HG03558 (cell line): ENCODE results near the gene ALK.
"Not testable (repeated sequence)": the region's sequence is repeated elsewhere in the genome, so short reads cannot be mapped to it uniquely, and the experiment has no call there.

Experiments used
- ATAC-seq: cut with Tn5 transposase; IDR thresholded peaks from one replicate; pipeline ENCODE4 v1.9.1; 2021; ENCODE audit warnings: moderate number of reproducible peaks; ENCODE audit not compliant: unreplicated experiment; ENCODE audit errors: extremely low read depth

ALK gene

GRCh38 chr2:29273685-29274611, 647.4 kb downstream of the ALK start:
- no peak for ATAC-seq

GRCh38 chr2:29273004-29273684, 648.2 kb downstream of the ALK start:
- ATAC-seq: no peak

DNA sequence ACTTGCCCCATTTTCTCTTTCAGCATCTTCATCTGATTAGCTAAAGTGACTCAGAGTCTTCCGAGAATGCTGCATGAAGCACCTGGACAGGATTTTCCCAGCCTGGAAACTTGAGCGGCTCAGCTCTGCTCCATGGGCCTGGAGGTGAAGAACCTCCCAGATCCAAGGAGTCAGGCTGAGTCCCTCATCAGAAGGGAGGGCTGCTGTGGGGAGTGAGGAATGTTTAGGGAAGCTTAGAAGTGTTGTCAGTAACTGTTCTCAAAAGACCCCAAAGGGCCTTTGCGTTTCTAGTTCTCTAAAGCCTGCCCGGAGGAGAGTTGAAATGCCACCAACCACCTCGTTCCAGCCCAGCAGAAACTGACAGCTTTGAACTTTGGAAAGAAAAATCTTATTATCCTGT, 649.1 kb downstream of the ALK start:
- ATAC-seq: no peak

DNA sequence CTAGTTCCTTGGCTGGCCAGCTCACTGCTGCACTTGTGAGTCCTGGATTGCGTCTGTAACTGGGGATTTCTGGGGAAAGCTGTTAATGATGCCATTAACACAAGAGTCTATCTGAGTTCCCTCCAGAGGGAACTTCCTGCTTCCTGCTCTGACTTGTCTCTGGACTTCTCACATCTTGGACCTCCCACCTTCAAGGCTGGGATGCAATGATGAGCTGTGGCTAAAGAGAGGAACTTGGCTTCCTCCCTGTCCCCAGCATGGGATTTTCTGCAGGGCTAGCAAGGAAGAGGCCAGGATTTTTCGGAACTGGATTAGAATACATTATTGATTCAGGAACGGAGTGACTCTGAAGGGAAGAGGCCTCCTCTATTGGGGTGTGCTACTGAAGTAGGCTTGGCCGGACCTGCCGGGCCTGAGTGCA, 650.7 kb downstream of the ALK start:
- ATAC-seq: no peak

- no peak for ATAC-seq
Observed at GRCh38 chr2:29269765-29270109, 651.6 kb downstream of the ALK start.

GRCh38 chr2:29269095-29269764, 652.2 kb downstream of the ALK start:
- ATAC-seq: no peak

GRCh38 chr2:29267720-29268119, 653.7 kb downstream of the ALK start:
- ATAC-seq: no peak

DNA sequence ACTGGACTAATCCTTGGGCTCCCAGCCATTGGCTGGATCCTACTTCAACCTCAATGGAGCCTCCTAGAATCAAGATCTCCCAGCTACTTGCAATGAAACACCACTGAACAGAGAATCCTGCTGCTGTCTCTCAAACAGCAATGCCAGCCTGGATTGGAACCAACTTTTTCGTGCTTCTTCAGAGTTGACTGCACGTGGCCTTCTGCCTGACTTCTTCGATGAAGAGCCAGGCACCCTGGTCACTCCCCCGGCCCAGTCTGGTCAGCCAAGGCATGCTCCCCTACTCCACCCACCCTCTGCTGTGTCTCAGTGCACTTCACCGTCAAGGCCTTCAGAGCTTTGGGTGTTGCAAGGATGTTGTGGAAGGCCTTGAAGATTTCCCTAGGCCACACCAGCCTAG, 657.5 kb downstream of the ALK start:
- ATAC-seq: no peak

DNA sequence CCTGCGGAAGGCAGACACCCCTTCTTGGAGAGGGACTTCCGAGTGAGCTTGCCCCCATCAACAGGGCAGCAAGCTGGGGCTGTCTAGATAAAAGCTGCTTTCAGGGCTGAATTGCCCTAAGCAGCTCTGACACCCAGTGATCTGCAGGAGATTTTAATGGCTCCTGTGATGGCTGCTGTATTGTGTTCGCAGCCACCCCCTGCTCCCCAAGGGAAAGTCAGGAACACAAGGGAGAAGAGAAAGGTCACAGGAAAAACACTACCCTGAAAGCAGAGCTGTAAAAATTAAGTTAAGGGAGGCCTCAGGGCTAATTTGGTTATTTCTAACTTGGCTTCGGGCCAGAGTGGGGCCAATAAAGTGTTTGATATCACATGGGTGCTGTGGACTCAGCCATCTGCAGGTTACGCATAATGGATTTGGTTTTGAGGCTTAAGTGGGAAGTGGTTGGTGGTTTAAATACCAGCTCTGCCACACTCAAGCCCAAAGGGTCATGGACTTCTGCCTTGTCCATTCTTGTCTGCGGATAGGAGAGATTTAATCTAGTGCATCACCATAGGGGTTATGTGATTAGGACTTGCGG, 658.6 kb downstream of the ALK start:
- ATAC-seq: no peak

DNA sequence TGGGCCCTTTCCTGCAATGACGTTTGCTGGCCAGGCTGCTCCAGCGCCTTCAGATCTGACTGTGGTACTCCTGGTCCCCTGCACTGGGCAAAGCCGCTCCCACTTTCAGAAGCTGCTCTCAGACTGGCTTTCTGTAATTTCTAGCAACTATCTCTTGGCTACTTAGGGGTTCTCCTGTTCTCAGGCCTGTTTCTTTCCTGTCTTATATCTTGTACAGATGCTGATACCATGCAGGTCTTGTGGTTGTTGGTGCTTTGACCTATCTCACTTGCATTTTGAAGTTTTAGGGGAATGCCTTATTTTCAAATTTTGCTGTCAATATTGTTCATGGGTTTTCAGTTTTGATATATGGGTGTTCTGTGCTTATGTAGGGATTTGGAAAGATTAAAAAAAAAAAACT, 660.4 kb downstream of the ALK start:
- no peak for ATAC-seq

DNA sequence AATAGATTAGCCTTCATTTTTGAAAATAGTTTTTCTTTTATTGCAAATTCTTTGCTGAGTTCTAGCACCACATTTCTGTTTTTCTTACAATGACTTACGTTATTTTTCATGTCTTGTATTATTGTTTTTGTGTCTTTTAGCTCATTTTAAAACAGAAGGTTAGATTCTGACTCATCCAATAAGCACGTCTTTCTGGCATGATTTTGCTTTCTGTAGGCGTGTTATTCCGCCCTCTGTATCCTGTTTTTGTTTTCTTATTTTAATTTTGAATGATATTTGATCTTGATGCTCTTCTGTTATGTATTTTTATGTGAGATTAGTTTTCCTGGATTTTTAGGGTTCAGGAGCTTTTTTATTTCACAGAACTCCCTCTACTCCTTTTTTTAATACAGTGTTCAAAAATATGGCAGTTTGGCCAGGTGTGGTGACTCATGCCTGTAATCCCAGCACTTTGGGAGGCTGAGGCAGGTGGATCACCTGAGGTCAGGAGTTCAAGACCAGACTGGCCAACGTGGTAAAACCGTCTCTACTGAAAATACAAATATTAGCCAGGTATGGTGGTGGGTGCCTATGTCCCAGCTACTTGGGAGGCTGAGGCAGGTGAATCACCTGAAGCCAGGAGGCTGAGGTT, 661.1 kb downstream of the ALK start:
- no peak for ATAC-seq

DNA sequence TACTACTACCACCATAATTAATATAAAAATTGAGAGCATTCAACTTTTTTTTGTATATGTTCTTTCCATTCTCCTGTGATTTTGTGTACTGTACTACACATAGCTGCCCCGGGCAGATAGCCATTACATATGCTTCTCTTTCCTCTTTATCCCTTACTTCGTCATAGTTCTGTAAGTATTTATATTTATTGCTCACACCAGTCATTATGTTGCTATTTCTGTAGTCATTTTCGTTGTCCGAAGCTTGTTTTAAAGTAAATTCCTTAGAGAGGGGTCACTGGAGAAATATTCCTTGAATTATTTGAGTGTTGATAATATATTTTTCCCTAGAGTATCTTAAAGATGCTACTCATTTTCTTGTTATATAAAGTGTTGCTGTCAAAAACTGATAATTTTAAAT, 662.2 kb downstream of the ALK start:
- ATAC-seq: no peak

- no peak for ATAC-seq
Observed at GRCh38 chr2:29255004-29255403, 666.4 kb downstream of the ALK start.

DNA sequence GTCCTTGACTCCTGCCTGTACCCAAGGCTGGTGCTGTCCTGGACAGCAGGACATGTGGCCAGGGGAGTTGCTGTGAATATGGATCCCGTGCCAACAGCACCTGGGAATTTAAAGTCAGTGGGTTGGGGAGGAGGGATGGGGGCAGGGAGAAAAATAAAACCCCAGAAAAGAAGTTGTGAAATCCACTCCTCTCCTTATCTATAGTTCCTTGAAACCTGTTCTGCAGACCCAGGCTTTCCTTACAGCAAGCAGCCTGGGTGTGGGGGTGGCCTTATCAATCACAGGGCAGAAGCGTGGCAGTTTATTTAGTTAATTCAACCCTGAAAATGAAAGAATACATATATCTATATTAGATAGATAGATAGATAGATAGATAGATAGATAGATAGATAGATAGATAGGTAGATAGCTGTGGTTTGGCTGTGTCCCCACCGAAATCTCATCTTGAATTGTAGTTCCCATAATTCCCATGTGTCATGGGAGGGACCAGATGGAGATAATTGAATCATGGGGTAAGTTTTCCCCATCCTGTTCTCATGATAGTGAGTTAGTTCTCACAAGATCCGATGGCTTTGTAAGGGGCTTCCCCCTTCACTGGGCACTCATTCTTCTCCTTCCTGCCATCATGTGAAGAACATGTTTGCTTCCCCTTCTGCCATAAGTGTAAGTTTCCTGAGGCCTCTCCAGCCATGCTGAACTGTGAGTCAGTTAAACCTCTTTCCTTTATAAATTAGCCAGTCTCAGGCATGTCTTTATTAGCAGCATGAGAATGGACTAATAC, 667.7 kb downstream of the ALK start:
- ATAC-seq: not testable (repeated sequence)

DNA sequence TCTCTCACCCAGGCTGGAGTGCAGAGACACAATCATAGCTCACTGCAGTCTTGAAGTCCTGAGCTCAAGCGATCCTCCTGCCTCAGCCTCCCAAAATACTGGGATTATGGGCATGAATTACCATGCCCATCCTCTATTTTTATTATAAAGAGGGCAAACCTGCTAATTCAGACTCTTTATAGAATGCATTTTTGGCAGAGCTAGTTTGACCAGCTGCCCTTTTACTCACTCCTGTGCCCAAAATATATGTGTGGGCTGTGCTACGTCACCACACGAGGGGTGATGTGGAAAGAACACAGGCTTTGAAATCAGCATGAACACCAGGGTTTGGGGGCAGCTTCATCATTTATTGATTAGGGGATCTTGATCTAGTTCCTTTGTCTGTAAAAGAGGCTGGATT, 668.4 kb downstream of the ALK start:
- no peak for ATAC-seq

- ATAC-seq: no peak
Observed at GRCh38 chr2:29251406-29251805, 670.0 kb downstream of the ALK start.

DNA sequence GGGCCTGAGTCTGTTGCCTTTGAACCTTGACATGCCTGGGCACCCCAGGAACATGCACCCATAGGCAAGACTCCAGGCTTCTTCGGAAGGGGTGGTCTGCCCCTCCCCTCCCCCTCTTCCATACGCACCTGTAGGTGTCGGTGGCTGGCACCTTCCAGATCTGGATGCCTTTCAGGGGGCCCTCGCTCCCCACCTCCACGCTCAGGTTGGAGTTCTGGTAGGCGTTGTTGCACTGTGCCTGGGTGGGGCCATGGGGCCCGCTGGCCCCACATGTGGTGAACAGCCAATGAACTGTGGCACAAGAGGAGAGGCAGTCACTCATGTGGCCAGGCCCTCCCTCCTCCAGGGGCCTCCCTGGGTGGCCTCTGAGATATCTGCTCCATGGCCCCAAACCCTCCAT, 670.4 kb downstream of the ALK start:
- ATAC-seq: no peak

DNA sequence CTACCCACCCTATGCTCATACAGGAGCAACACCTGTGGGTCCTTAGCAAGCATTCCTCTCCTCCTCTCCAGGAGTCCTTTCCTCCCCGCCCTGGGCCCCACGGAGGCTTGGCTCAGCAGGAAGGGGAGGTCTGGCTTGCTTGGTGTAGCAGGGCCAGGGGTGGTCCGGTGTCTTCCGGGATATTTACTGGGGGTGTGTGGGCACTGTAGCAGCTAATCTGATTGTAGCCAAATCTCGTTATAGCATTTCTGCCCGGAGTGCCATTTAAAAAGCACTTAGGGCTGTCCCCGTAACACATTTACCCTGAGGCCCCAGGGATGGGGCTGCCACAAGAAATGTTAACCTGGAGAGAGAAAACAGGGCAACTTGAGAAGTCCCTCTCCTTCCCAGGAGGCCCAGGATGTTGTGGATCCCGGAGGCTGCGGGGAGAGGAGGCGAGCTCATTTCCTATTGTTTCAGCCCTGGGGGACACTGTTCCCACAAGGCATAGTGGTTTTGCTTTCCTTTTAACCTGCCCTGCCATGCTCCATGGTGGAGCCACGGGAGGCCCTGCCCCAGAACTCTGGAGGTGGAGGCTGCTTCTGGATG, 671.6 kb downstream of the ALK start:
- ATAC-seq: no peak

DNA sequence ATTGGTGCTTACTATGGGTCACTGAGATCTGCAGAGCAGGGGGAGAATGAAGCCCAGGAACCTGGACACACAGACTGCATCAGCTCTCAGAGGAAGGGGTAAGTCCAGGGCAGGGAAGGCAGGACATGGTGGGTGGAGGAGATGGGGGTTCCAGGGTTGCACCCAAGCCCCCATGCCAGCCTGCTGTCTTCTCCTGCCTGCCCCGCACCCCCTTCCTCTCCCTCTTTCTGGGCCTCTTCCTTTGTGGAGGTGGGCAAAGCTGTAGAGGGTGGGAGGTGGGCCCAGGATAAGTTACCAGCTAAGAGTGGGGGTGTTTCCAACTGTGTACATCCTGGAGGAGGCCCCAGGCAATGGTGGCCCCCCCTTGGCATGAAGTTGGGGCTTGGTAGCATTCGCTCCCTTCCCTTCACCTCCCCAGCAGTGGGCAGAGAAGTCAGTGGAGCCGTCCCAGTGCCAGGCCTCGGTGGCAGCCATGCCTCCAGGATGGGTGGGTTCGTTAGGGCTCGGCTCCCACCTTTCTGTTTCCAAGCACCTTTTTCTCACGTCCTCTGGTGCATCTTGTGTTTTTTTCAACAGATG, 674.0 kb downstream of the ALK start:
- ATAC-seq: no peak
